BE2C (cell line): Measurements from ENCODE around the gene KCNJ11.
"Not testable (repeated sequence)": the region's sequence is repeated elsewhere in the genome, so short reads cannot be mapped to it uniquely, and the experiment has no call there.

ENCODE experiments used
- DNase-seq: peaks from one replicate; pipeline ENCODE4 v3.0.0-alpha.2; 2020
- H3K27me3 ChIP-seq: fragments of 250-450 bp; sonication (Bioruptor Pico); 2 replicates; pipeline ENCODE4 v1.5.1; 2020; ENCODE audit warnings: mild to moderate bottlenecking
- H3K36me3 ChIP-seq: fragments of 250-450 bp; sonication (Bioruptor Pico); 2 replicates; pipeline ENCODE4 v1.5.1; 2020; ENCODE audit warnings: mild to moderate bottlenecking
- H3K4me1 ChIP-seq: fragments of 250-450 bp; sonication (Bioruptor Pico); 2 replicates; pipeline ENCODE4 v1.5.1; 2020
- H3K4me3 ChIP-seq: 2 replicates; pipeline ENCODE4 v1.5.1; 2011; ENCODE audit warnings: low read depth, low read length
- H3K9me3 ChIP-seq: fragments of 250-450 bp; sonication (Bioruptor Pico); 2 replicates; pipeline ENCODE4 v1.5.1; 2020
- CTCF ChIP-seq: IDR thresholded peaks from 2 replicates; pipeline ENCODE4 v1.5.1; 2012; ENCODE audit warnings: mild to moderate bottlenecking, low read depth, low read length

Gene KCNJ11

DNA sequence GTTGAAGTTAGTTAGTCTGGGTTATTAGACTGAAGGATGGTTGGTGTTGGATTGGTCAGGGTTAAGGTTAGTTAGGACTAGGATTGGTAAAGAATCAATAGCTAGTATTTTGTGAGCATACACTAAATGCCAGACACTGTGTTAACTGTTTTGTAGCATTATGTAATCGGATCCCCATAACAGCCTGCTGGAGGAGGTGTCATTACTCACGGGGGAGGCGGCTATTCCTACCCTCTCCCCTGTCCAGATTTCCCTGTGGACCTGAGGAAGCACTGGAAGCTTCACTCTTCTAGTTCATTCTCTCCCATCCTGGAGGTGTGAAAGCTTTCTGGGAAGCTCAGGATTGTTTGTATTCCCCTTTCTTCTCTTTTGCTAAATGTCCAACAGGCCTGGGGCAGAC, 40.5 kb upstream of the KCNJ11 start:
- no peaks in the 10 kb centered on the region for H3K27me3 ChIP-seq
- no peaks in the 10 kb centered on the region for H3K9me3 ChIP-seq
- no peak overlapping the region for H3K4me3 ChIP-seq
- no peaks in the 10 kb centered on the region for H3K4me1 ChIP-seq
- DNase-seq: no peak
- TF ChIP-seq CTCF: no peak
- no peaks in the 10 kb centered on the region for H3K36me3 ChIP-seq

DNA sequence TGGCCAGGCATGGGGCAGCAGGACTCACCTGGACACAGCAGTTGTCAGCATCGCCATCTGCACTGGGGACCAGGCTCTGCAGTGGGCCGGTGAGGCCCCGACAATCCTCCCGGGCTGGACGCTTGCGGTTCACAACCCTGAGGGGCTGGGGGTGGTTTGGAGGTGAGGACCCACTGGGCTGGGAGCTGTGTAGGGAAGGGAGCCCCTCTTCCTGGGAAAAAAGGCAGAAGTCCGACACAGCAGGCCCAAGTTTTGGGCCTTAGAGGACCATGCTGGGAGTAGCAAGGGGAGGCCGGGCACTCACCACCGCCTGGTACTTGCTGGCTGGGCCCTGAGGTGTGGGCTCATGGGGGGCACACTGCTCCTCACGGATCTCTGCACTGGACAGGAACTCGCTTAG, 39.8 kb upstream of the KCNJ11 start:
- no peak for DNase-seq
- Histone ChIP-seq H3K27me3 (no peaks in the 10 kb centered on the region), H3K4me1 (no peaks in the 10 kb centered on the region), H3K9me3 (no peaks in the 10 kb centered on the region), H3K36me3 (no peaks in the 10 kb centered on the region), H3K4me3 (no peak overlapping the region)
- no peak for TF ChIP-seq CTCF

GRCh38 chr11:17426233-17426632, 37.8 kb upstream of the KCNJ11 start:
- not testable (repeated sequence) for H3K36me3 ChIP-seq, H3K9me3 ChIP-seq, H3K4me1 ChIP-seq, DNase-seq, H3K27me3 ChIP-seq, H3K4me3 ChIP-seq

- no peaks in the 10 kb centered on the region for H3K36me3 ChIP-seq
- no peaks in the 10 kb centered on the region for H3K4me1 ChIP-seq
- no peak overlapping the region for H3K4me3 ChIP-seq
- no peaks in the 10 kb centered on the region for H3K9me3 ChIP-seq
- TF ChIP-seq CTCF: no peak
- H3K27me3 ChIP-seq: no peaks in the 10 kb centered on the region
- DNase-seq: no peak
These were observed 35.3 kb upstream of the KCNJ11 start for GRCh38 chr11:17423533-17424310.

DNA sequence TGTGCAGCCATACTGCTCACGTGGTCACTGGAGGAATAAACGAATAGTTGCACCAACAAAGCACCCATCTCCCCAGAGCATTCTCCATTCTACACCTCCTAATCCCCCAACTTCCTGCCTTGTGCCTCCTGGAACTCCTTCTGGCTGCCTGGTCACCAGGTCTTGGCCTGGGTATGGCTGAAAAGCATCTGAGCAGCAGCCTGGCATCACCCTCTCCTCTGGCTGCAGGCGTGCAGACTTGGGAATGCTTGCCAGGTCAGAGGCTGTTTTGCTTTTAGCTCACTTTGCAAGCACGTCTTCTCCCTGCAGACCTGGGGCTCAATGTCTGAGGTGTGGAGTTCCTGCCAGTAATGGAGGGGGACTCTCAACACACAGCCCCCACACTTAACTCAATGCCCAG, 33.3 kb upstream of the KCNJ11 start:
- no peaks in the 10 kb centered on the region for H3K27me3 ChIP-seq
- DNase-seq: no peak
- no peaks in the 10 kb centered on the region for H3K4me1 ChIP-seq

GRCh38 chr11:17418444-17419081, 30.1 kb upstream of the KCNJ11 start:
- Histone ChIP-seq H3K27me3 (no peaks in the 10 kb centered on the region), H3K4me1 (no peaks in the 10 kb centered on the region), H3K36me3 (no peaks in the 10 kb centered on the region), H3K9me3 (no peaks in the 10 kb centered on the region), H3K4me3 (no peak overlapping the region)
- DNase-seq: no peak
- TF ChIP-seq CTCF: no peak

More for the DNA sequence above, 33.3 kb upstream of the KCNJ11 start:
- no peak for TF ChIP-seq CTCF
- H3K36me3 ChIP-seq: no peaks in the 10 kb centered on the region
- no peaks in the 10 kb centered on the region for H3K9me3 ChIP-seq
- no peak overlapping the region for H3K4me3 ChIP-seq
